Right forelimb (tissue), 1 donor: Measurements from ENCODE around the gene PSMB1.
"Not testable (repeated sequence)": the region's sequence is repeated elsewhere in the genome, so short reads cannot be mapped to it uniquely, and the experiment has no call there.

Experiments
- DNase-seq: peaks from one replicate; pipeline ENCODE4 v3.0.0-alpha.2; 2018

The PSMB1 gene

GRCh38 chr6:170533792-170534191 is 19.3 kb downstream of the PSMB1 start:
- DNase-seq: no peak

- no peak for DNase-seq
Observed at GRCh38 chr6:170532867-170533488, 20.1 kb downstream of the PSMB1 start.

- DNase-seq: peak; percentile 88
Observed at GRCh38 chr6:170529839-170530469, 23.2 kb downstream of the PSMB1 start.

- DNase-seq: not testable (repeated sequence)
Observed at GRCh38 chr6:170527995-170528394, 25.1 kb downstream of the PSMB1 start.

- no peak for DNase-seq
Observed at GRCh38 chr6:170525795-170526194, 27.3 kb downstream of the PSMB1 start.

- DNase-seq: no peak
Observed at GRCh38 chr6:170524172-170524502, 29.0 kb downstream of the PSMB1 start.

- DNase-seq: no peak
Observed at GRCh38 chr6:170523256-170524171, 29.6 kb downstream of the PSMB1 start.

GRCh38 chr6:170522565-170523183 is 30.4 kb downstream of the PSMB1 start:
- no peak for DNase-seq

- DNase-seq: no peak
Observed at GRCh38 chr6:170516783-170517616, 36.1 kb downstream of the PSMB1 start.

- no peak for DNase-seq
Observed at GRCh38 chr6:170514908-170515307, 38.2 kb downstream of the PSMB1 start.

GRCh38 chr6:170512249-170512648 is 40.9 kb downstream of the PSMB1 start:
- DNase-seq: no peak

GRCh38 chr6:170510631-170511030 is 42.5 kb downstream of the PSMB1 start:
- DNase-seq: no peak

- DNase-seq: no peak
Observed at GRCh38 chr6:170509723-170510018, 43.4 kb downstream of the PSMB1 start.

- not testable (repeated sequence) for DNase-seq
Observed at GRCh38 chr6:170508892-170509722, 44.0 kb downstream of the PSMB1 start.

- not testable (repeated sequence) for DNase-seq
Observed at GRCh38 chr6:170508275-170508674, 44.8 kb downstream of the PSMB1 start.

GRCh38 chr6:170507728-170508127 is 45.4 kb downstream of the PSMB1 start:
- DNase-seq: not testable (repeated sequence)

- DNase-seq: no peak
Observed at GRCh38 chr6:170506446-170506845, 46.7 kb downstream of the PSMB1 start.

- no peak for DNase-seq
Observed at GRCh38 chr6:170505306-170505705, 47.8 kb downstream of the PSMB1 start.

- DNase-seq: no peak
Observed at GRCh38 chr6:170504479-170504878, 48.6 kb downstream of the PSMB1 start.

GRCh38 chr6:170503414-170503761 is 49.7 kb downstream of the PSMB1 start:
- no peak for DNase-seq

GRCh38 chr6:170502733-170503413 is 50.2 kb downstream of the PSMB1 start:
- not testable (repeated sequence) for DNase-seq
